ENCODE measurements around the gene CORO2A.

CORO2A gene

DNA sequence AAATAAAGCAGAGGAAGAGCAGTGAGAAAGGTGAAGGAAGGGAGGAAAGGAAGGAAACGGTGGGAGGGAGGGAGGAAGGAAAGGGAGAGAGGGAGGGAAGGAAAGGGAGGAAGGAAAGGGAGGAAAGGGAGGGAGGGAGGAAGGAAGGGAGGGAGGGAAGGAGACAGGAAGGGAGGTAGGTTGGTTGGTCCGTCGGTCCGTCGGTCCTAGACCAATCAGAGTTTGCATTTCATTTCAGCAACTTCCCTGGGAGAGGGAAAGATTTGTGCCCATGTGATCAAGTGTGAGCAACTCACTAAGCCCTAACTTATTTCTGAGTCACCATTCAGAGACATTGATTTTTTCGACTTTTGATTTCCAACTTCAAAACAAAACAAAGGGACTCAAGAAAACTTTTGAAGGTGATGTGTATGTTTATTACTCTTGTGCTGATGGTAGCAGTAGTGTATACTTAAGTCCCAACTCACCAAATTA is 117.1 kb downstream of the CORO2A start (continued):
- TF ChIP-seq ZNF292 (tag by site-specific recombination; IDR thresholded peaks at IDR 0.05; ENCODE audit: borderline replicate concordance, low read depth) (no peak), ZNF549 (tag by site-specific recombination; IDR thresholded peaks at IDR 0.05) (no peak), ZNF366 (tag by site-specific recombination; conservative IDR thresholded peaks at IDR 0.05) (peak; percentile 79), RBAK (tag by site-specific recombination; IDR thresholded peaks at IDR 0.05) (no peak), TCF7L2 (IDR thresholded peaks at IDR 0.05; ENCODE audit: borderline replicate concordance, low read depth, low read length) (no peak), ZNF768 (tag by site-specific recombination; IDR thresholded peaks at IDR 0.05) (no peak), ZNF174 (tag by site-specific recombination; IDR thresholded peaks at IDR 0.05) (no peak), ZNF184 (tag by site-specific recombination; IDR thresholded peaks at IDR 0.05) (no peak), WT1 (tag by site-specific recombination; IDR thresholded peaks at IDR 0.05) (peak; percentile 84)

DNA sequence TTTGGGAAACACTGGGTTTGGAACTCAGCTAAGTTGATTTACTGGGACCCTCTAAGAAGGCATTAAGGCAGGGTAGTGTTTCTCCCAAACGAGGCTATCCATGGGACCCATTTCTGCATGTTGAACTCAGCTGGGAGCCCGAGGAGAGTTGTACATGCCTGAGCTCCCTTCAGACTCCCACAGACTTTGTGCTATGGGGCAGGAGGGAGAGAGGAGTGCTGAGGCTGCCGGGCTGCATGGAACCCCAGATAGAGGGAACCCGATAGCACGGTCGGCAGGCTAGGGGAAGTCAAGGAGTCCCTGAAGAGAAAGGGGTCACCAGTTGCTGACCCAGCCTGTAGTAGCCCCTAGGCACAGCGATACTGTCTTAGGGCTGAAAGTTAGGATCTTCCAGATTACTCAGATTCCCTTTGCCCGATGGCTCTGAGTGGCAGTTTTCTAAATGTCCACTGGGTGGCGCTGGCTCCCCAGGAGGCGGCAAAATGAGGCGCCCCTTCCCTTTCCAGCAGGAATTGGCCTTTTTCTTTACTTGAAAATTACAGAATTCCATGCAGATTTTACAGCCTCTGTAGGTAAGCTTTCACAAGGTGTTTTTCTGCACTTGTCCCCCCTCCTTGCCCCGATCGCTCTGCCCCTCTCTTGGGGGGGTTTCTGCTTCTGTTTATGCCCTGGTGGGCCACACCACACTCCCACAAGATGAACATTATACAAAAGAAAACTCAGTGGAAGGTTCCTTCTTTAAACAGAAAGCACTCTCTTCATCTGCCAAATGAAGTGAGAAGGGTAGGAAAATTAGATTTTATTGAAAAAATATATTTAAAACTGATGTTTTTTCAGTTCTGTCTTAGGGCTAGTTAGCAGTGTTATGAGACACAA is 118.1 kb downstream of the CORO2A start:
- H3K4me1 ChIP-seq (ENCODE audit: control insufficient read depth, insufficient read depth, low read length): no peaks in the 10 kb centered on the region
- H3K9me3 ChIP-seq (ENCODE audit: control insufficient read depth, insufficient read depth, low read depth, low read length): no peaks in the 10 kb centered on the region
- ChIA-PET CTCF (interaction anchor here (0.5 to 3.8 kb wide), 47 partner anchors 8 to 701 kb away, joined by 3 to 48 read pairs (median 4); partner anchors contain the start of genes TBC1D2 and TRMO), POLR2A (interaction anchor here (0.6 to 0.7 kb wide), 2 partner anchors 147 to 182 kb away, joined by 3 read pairs; partner anchors contain the start of gene TBC1D2)
- TF ChIP-seq ZNF654 (tag by site-specific recombination; IDR thresholded peaks at IDR 0.05; ENCODE audit: low read depth) (peak; percentile 72), MYNN (tag by site-specific recombination; IDR thresholded peaks at IDR 0.05; ENCODE audit: borderline replicate concordance) (no peak), ZNF660 (tag by site-specific recombination; IDR thresholded peaks at IDR 0.05) (peak; percentile 24; the same call in 1 of the 2 replicates), REPIN1 (tag by site-specific recombination; IDR thresholded peaks at IDR 0.05; ENCODE audit: low read depth) (no peak), ZBTB17 (tag by site-specific recombination; IDR thresholded peaks at IDR 0.05) (peak; percentile 35; the same call in 1 of the 2 replicates)
- TF ChIP-seq, protein P1, sequence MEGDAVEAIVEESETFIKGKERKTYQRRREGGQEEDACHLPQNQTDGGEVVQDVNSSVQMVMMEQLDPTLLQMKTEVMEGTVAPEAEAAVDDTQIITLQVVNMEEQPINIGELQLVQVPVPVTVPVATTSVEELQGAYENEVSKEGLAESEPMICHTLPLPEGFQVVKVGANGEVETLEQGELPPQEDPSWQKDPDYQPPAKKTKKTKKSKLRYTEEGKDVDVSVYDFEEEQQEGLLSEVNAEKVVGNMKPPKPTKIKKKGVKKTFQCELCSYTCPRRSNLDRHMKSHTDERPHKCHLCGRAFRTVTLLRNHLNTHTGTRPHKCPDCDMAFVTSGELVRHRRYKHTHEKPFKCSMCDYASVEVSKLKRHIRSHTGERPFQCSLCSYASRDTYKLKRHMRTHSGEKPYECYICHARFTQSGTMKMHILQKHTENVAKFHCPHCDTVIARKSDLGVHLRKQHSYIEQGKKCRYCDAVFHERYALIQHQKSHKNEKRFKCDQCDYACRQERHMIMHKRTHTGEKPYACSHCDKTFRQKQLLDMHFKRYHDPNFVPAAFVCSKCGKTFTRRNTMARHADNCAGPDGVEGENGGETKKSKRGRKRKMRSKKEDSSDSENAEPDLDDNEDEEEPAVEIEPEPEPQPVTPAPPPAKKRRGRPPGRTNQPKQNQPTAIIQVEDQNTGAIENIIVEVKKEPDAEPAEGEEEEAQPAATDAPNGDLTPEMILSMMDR (tag by site-specific recombination; IDR thresholded peaks at IDR 0.05): peak; percentile 63
- no peak overlapping the region for H3K4me3 ChIP-seq (ENCODE audit: low read depth, low read length)
- peaks cover 0 to 29% of the 10 kb centered on the region in 2 experiments; a peak in 2 of 3 replicates for H3K36me3 ChIP-seq (ENCODE audit: control insufficient read depth in 2 of 2, insufficient read depth in 1 of 2, low read length in 2 of 2)
- H3K27ac ChIP-seq (ENCODE audit: extremely low read depth, low read depth, low read length): no peak overlapping the region

DNA sequence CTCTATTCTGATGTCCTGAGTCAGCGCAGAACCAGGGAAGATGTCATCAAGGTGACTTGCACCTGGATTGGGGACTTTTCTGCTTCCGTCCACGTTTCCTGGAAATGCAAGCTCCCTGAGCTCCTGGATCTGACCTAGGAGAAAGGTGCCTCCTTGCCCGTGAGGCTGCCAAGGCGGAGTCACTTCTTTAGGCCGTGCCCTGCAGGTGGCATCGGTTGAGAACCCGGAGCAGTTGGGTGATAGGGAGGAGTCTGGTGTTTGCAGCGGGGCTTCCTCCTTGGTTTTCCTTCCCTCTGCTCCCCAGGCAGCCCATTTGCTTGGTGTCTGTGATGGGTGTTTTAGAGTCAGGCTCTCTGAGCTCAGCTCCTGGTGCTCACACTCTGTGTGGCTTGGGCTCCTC is 120.7 kb downstream of the CORO2A start:
- TF ChIP-seq KLF7 (tag by site-specific recombination; IDR thresholded peaks at IDR 0.05; ENCODE audit: borderline replicate concordance): no peak
- TF ChIP-seq ZNF596 (tag by site-specific recombination; IDR thresholded peaks at IDR 0.05): no peak
- TF ChIP-seq YY2 (tag by site-specific recombination; IDR thresholded peaks at IDR 0.05): no peak
- TF ChIP-seq ZNF394 (tag by site-specific recombination; IDR thresholded peaks at IDR 0.05; ENCODE audit: borderline replicate concordance): no peak
- no peak for TF ChIP-seq ZEB2 (tag by site-specific recombination; IDR thresholded peaks at IDR 0.05)
- TF ChIP-seq ZNF521 (tag by site-specific recombination; IDR thresholded peaks at IDR 0.05): no peak
- TF ChIP-seq ZNF785 (tag by site-specific recombination; IDR thresholded peaks at IDR 0.05): no peak
- TF ChIP-seq GLI2 (tag by site-specific recombination; IDR thresholded peaks at IDR 0.05; ENCODE audit: borderline replicate concordance, low read depth): no peak
- TF ChIP-seq MEIS1 (CRISPR knock-in tag; IDR thresholded peaks at IDR 0.05; ENCODE audit: borderline replicate concordance): no peak
- TF ChIP-seq ZBTB8A (tag by site-specific recombination; IDR thresholded peaks at IDR 0.05): no peak
- TF ChIP-seq, protein P2, sequence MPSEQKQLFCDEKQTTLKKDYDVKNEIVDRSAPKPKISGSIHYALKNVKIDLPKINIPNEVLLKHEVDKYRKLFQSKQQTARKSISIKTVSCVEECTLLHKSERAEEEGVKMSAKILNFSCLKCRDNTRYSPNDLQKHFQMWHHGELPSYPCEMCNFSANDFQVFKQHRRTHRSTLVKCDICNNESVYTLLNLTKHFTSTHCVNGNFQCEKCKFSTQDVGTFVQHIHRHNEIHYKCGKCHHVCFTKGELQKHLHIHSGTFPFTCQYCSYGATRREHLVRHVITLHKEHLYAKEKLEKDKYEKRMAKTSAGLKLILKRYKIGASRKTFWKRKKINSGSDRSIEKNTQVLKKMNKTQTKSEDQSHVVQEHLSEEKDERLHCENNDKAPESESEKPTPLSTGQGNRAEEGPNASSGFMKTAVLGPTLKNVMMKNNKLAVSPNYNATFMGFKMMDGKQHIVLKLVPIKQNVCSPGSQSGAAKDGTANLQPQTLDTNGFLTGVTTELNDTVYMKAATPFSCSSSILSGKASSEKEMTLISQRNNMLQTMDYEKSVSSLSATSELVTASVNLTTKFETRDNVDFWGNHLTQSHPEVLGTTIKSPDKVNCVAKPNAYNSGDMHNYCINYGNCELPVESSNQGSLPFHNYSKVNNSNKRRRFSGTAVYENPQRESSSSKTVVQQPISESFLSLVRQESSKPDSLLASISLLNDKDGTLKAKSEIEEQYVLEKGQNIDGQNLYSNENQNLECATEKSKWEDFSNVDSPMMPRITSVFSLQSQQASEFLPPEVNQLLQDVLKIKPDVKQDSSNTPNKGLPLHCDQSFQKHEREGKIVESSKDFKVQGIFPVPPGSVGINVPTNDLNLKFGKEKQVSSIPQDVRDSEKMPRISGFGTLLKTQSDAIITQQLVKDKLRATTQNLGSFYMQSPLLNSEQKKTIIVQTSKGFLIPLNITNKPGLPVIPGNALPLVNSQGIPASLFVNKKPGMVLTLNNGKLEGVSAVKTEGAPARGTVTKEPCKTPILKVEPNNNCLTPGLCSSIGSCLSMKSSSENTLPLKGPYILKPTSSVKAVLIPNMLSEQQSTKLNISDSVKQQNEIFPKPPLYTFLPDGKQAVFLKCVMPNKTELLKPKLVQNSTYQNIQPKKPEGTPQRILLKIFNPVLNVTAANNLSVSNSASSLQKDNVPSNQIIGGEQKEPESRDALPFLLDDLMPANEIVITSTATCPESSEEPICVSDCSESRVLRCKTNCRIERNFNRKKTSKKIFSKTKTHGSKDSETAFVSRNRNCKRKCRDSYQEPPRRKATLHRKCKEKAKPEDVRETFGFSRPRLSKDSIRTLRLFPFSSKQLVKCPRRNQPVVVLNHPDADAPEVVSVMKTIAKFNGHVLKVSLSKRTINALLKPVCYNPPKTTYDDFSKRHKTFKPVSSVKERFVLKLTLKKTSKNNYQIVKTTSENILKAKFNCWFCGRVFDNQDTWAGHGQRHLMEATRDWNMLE (tag by site-specific recombination; conservative IDR thresholded peaks at IDR 0.05; ENCODE audit: low read depth): no peak
- no peak for TF ChIP-seq ZNF561 (tag by site-specific recombination; IDR thresholded peaks at IDR 0.05; ENCODE audit: borderline replicate concordance)
- ChIA-PET CTCF (interaction anchor here (0.5 to 1.2 kb wide), 5 partner anchors 10 to 639 kb away, joined by 3 to 6 read pairs (median 5); no protein-coding TSS in a partner anchor), POLR2A (interaction anchor here (0.8 to 2.8 kb wide), 2 partner anchors 14 to 15 kb away, joined by 3 to 16 read pairs; partner anchors contain the start of gene NANS)
- Histone ChIP-seq H3K9me3 (ENCODE audit: control insufficient read depth, insufficient read depth, low read depth, low read length) (no peaks in the 10 kb centered on the region), H3K4me3 (ENCODE audit: low read depth, low read length) (no peak overlapping the region), H3K36me3 (ENCODE audit: control insufficient read depth in 2 of 2, insufficient read depth in 1 of 2, low read length in 2 of 2) (peaks cover 0 to 27% of the 10 kb centered on the region in 2 experiments; a peak in 2 of 3 replicates), H3K27ac (ENCODE audit: extremely low read depth, low read depth, low read length) (no peak overlapping the region), H3K4me1 (ENCODE audit: control insufficient read depth, insufficient read depth, low read length) (no peaks in the 10 kb centered on the region)
